Measurements from ENCODE around the gene NFIX. TPM values are rescaled to one million over a fixed set of nuclear protein-coding genes. Genes with fewer than 3 reads are reported as not detected.
A peak's percentile ranks its signal among the peaks of the same experiment; 100 is the strongest.
"Not testable (repeated sequence)": the region's sequence is repeated elsewhere in the genome, so short reads cannot be mapped to it uniquely, and the experiment has no call there.

The NFIX gene
- total RNA-seq: 1 to 10 TPM; 6.3 to 8.7 TPM

GRCh38 chr19:12994701-12995595, at the start of gene NFIX:
NFIX (plus strand) TSS chr19:12995475; CDS start chr19:12995838, 363 bp downstream.
- Mint-ChIP-seq H3K4me1 (peaks cover 7% of the 10 kb centered on the region), H3K27ac (peak within 1 kb of the TSS; percentile 22)
- DNase-seq: peak; percentile 74

GRCh38 chr19:12945479-12946091, 49.7 kb upstream of the NFIX start, which contains the start of gene RAD23A:
RAD23A (plus strand) TSS chr19:12945862; CDS start chr19:12945949, 87 bp downstream.
- peak within 1 kb of the TSS; percentile 88 for H3K4me3 Mint-ChIP-seq
- peaks cover 55% of the 10 kb centered on the region for H3K4me1 Mint-ChIP-seq
- H3K27ac Mint-ChIP-seq: peak within 1 kb of the TSS; percentile 97
- H3K9me3 Mint-ChIP-seq: peaks cover 1% of the 10 kb centered on the region
- H3K36me3 Mint-ChIP-seq: peaks cover 71% of the 10 kb centered on the region
- DNase-seq: peak; percentile 99
- H3K27me3 Mint-ChIP-seq: peaks cover 3% of the 10 kb centered on the region

More at GRCh38 chr19:12994701-12995595, at the start of gene NFIX:
- H3K4me3 Mint-ChIP-seq: peak within 1 kb of the TSS; percentile 82
- no peaks in the 10 kb centered on the region for H3K36me3 Mint-ChIP-seq
- H3K27me3 Mint-ChIP-seq: no peaks in the 10 kb centered on the region
- no peaks in the 10 kb centered on the region for H3K9me3 Mint-ChIP-seq

- peak; percentile 71 for DNase-seq
- Mint-ChIP-seq H3K27ac (peak overlapping the region; percentile 92), H3K9me3 (peaks cover 1% of the 10 kb centered on the region), H3K36me3 (peaks cover 69% of the 10 kb centered on the region), H3K4me3 (peak overlapping the region; percentile 88), H3K4me1 (peaks cover 51% of the 10 kb centered on the region), H3K27me3 (peaks cover 3% of the 10 kb centered on the region)
These were observed 49.1 kb upstream of the NFIX start for GRCh38 chr19:12946092-12946721.

- DNase-seq: no peak
- H3K4me1 Mint-ChIP-seq: peaks cover 50% of the 10 kb centered on the region
- peak overlapping the region; percentile 88 for H3K4me3 Mint-ChIP-seq
- H3K9me3 Mint-ChIP-seq: peaks cover 1% of the 10 kb centered on the region
- peak overlapping the region; percentile 92 for H3K27ac Mint-ChIP-seq
- H3K36me3 Mint-ChIP-seq: peaks cover 69% of the 10 kb centered on the region
- H3K27me3 Mint-ChIP-seq: peaks cover 3% of the 10 kb centered on the region
These were observed 48.4 kb upstream of the NFIX start for GRCh38 chr19:12946731-12947496.

- Mint-ChIP-seq H3K4me1 (peaks cover 42% of the 10 kb centered on the region), H3K9me3 (peaks cover 1% of the 10 kb centered on the region), H3K27ac (peak overlapping the region; percentile 73), H3K4me3 (peak overlapping the region; percentile 51), H3K36me3 (peaks cover 65% of the 10 kb centered on the region), H3K27me3 (peaks cover 3% of the 10 kb centered on the region)
- no peak for DNase-seq
These were observed 47.3 kb upstream of the NFIX start for GRCh38 chr19:12947702-12948611.

- Mint-ChIP-seq H3K9me3 (no peaks in the 10 kb centered on the region), H3K27ac (peak overlapping the region; percentile 73), H3K4me3 (no peak overlapping the region), H3K4me1 (peaks cover 36% of the 10 kb centered on the region), H3K27me3 (peaks cover 3% of the 10 kb centered on the region), H3K36me3 (peaks cover 58% of the 10 kb centered on the region)
- DNase-seq: no peak
These were observed 46.5 kb upstream of the NFIX start for GRCh38 chr19:12948612-12949362.

GRCh38 chr19:12949363-12950283, 45.7 kb upstream of the NFIX start:
- Mint-ChIP-seq H3K27me3 (peaks cover 3% of the 10 kb centered on the region), H3K27ac (peak overlapping the region; percentile 34), H3K36me3 (peaks cover 59% of the 10 kb centered on the region), H3K9me3 (no peaks in the 10 kb centered on the region), H3K4me1 (peaks cover 35% of the 10 kb centered on the region), H3K4me3 (no peak overlapping the region)
- no peak for DNase-seq

- Mint-ChIP-seq H3K36me3 (peaks cover 53% of the 10 kb centered on the region), H3K4me1 (peaks cover 37% of the 10 kb centered on the region)
- H3K9me3 Mint-ChIP-seq, DNase-seq, H3K27me3 Mint-ChIP-seq, H3K4me3 Mint-ChIP-seq, H3K27ac Mint-ChIP-seq: not testable (repeated sequence)
These were observed 43.2 kb upstream of the NFIX start for GRCh38 chr19:12952050-12952449.

- H3K27ac Mint-ChIP-seq: peak overlapping the region; percentile 25
- no peak for DNase-seq
- peaks cover 36% of the 10 kb centered on the region for H3K4me1 Mint-ChIP-seq
- H3K4me3 Mint-ChIP-seq: no peak overlapping the region
- no peaks in the 10 kb centered on the region for H3K9me3 Mint-ChIP-seq
- peaks cover 54% of the 10 kb centered on the region for H3K36me3 Mint-ChIP-seq
- no peaks in the 10 kb centered on the region for H3K27me3 Mint-ChIP-seq
These were observed 42.7 kb upstream of the NFIX start for GRCh38 chr19:12952488-12953137.

GRCh38 chr19:12953138-12953798, 42.0 kb upstream of the NFIX start:
- Mint-ChIP-seq H3K9me3 (no peaks in the 10 kb centered on the region), H3K27me3 (no peaks in the 10 kb centered on the region), H3K36me3 (peaks cover 49% of the 10 kb centered on the region), H3K27ac (peak overlapping the region; percentile 74), H3K4me1 (peaks cover 35% of the 10 kb centered on the region), H3K4me3 (peak overlapping the region; percentile 34)
- no peak for DNase-seq

GRCh38 chr19:12953799-12954611, 41.3 kb upstream of the NFIX start:
- H3K4me1 Mint-ChIP-seq: peaks cover 31% of the 10 kb centered on the region
- peak overlapping the region; percentile 34 for H3K4me3 Mint-ChIP-seq
- DNase-seq: no peak
- no peaks in the 10 kb centered on the region for H3K27me3 Mint-ChIP-seq
- no peaks in the 10 kb centered on the region for H3K9me3 Mint-ChIP-seq
- peaks cover 44% of the 10 kb centered on the region for H3K36me3 Mint-ChIP-seq
- peak overlapping the region; percentile 89 for H3K27ac Mint-ChIP-seq

All from activated naive CD8-positive, alpha-beta T cell treated with anti-CD3 and anti-CD28 coated beads for 36 hours (primary cell).